Measurements from ENCODE around the gene SLC9A7. TPM values are rescaled to one million over a fixed set of nuclear protein-coding genes. Genes with fewer than 3 reads are reported as not detected.

Gene SLC9A7
- total RNA-seq = 3.1 and 13.3 TPM in 2 replicates

GRCh38 chrX:46758956-46759644, at the start of gene SLC9A7:
TSS of gene SLC9A7 (minus strand) at chrX:46759118. CDS start at chrX:46759029, 89 bp downstream.

GRCh38 chrX:46573331-46573891, 185.5 kb downstream of the SLC9A7 start, which contains the start of gene CHST7:
TSS of gene CHST7 (plus strand) at chrX:46573765. CDS start at chrX:46573932, 167 bp downstream.

Small RNA genes within 50 kb of the gene (small RNA-seq; reads per million reads assigned to genes)
- not detected for gene RF00017

Other genes starting within 250 kb of the SLC9A7 start
- gene ZNF674, start 213.7 kb downstream of the SLC9A7 start, total RNA-seq = 4.1 and 6.8 TPM in 2 replicates
- 1.7 and 2.6 TPM in 2 replicates for gene CHST7, start 185.4 kb downstream of the SLC9A7 start, total RNA-seq
- gene RP2, start 77.9 kb upstream of the SLC9A7 start, total RNA-seq = 18.3 and 23.6 TPM in 2 replicates
- gene JADE3, start 153.3 kb upstream of the SLC9A7 start, total RNA-seq = 2.9 and 4.3 TPM in 2 replicates